AG20443 (cell line): ENCODE results near the gene BCL2L13.
A peak's percentile ranks its signal among the peaks of the same experiment; 100 is the strongest.

Experiments used
- DNase-seq: peaks from one replicate; pipeline ENCODE4 v3.0.0; 2012; ENCODE audit warnings: low spot score, mixed read lengths

The BCL2L13 gene

GRCh38 chr22:17726928-17727897, 88.7 kb downstream of the BCL2L13 start:
- DNase-seq = no peak

DNA sequence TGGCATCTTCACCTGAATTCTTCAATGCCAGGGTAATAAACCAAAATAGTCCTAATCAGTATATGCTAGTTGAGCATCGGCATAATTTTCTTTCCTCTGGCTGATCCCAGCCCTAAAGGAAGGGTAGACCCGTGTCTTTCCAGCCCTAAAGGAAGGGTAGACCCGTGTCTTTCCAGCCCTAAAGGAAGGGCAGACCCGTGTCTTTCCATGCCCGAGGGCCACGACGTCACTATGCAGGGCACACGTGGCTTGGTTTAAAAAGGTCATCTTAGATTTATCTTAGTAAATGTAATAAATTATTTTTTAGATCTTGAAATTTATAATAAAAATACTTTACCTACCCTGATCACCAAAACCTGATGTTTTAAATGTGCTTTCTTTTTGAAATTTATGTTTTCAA, 90.2 kb downstream of the BCL2L13 start:
- DNase-seq = no peak

- no peak for DNase-seq
Observed at GRCh38 chr22:17729561-17729960, 91.0 kb downstream of the BCL2L13 start.

- no peak for DNase-seq
Observed at GRCh38 chr22:17732251-17732854, 93.8 kb downstream of the BCL2L13 start.

DNA sequence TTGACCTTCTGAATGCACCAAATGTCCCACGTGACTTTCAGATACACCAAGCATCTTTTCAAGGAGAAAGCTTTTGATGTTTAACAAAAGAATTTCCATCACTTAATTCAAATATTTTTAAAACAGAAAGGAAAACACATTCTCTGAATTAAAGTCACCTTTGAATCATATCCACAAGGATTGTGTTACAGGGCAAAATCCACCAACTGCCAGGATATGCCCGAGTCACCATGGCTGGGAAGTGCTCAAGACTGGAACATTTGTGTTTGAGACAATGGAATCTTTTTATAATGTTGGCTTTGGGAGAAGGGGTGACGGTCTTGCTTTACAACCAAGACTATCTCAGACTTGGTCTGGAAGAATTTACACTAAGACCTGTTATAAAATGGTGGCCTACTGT, 94.9 kb downstream of the BCL2L13 start:
- DNase-seq = peak; percentile 38

DNA sequence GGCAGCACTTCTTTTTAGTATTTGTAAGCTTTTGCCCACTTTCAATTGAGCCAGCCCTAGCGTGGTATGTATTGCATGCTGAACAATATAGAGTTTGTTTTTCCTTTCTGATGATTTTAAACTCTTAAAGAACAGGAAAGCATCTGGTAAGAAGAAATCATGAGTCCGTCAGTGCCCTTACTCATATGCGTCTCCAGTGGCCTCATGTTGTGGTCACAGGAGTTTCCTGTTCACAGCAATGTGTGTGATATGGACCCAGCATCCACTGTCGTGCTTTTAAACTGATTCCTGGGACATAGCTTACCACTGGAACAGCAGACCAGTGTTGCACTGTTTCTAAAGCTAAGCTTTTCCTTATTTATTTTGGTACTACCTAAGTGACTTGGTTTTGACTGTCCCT, 95.6 kb downstream of the BCL2L13 start:
- peak; percentile 66 for DNase-seq

DNA sequence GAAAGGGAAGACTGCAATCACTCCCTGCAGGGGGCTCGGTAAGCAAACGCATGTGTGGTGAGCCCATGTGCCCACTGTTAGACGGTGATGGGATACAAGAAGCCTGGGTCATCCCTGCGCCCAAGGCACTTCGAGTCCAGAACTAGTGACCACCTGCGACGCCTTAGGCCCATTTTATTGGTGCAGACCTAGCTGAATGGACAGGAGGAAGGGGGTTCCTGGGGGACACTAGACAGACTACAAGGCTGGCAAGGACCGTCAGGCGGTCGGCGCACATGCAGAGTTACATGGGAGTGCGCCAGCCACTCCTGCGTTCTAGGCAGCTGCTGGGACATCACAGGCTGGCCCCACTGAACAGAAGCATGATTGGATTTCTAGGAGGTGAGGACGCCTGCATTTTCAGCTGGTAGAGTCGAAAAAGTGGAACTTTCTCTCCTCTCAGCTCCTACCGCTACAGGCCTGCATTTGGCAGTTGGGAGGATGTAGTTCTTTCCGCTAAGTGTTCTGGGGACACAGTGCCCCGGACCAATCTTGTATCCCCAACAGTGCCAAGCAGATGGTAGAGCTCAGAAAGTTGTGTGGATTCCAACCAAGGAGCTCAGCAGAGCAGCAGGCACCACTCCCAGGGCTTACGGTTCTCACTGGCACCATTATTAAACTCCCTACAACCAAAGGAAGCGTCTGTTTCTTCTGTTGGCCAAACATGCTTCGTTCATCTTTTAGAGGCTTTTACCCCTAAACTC, 100.0 kb downstream of the BCL2L13 start:
- no peak for DNase-seq

- no peak for DNase-seq
Observed at GRCh38 chr22:17739196-17739975, 100.8 kb downstream of the BCL2L13 start.

DNA sequence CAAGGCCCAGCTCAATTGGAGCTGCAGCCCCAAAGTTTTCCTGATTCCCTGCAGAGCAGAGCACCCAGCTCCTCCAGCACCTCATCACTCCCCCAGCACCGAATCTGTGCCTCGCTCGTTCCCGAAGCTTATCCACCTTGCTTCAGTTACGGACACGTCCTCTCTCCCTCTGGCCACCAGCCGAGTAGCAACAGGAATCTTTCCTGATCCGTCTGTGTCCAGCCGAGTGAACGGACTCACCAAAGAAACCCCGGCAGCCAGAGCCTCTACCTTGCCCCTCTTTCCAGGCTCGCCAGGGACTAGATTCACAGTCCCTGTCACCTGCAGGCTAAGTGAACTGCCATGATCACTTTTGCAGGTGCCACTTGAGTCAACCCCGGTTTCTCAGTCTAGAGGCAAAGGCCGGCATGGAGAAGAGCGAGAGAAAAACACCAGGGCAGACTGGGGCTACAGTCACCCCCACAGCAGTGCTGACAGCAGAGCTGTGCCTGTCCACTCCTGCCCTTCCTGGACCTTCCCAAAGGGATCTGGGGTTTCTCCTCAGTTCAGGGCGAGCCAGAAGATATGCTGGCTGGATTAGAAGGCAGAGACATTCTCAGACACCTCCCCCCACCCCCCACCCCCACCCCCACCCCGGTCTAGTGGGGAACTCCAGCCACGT, 103.4 kb downstream of the BCL2L13 start:
- no peak for DNase-seq

DNA sequence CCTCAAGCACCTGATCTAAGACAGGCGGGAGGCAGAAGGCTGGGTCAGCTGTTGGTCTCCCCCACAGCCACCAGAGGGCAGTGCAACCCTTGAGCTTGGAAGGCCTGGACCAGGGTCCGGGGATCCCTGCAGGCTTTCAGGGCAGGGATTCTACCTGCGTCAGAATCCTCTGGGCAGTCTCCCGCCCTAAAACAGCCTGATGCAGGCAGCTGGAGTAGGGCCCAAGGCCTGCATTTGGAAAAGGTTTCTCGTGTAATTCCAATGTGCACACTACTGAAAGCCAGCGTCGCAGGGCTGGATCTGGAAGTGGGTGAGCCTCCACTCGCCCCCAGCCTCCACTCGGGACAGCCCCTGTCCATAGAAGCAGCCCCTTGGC, 104.0 kb downstream of the BCL2L13 start:
- DNase-seq = peak; percentile 89

GRCh38 chr22:17743661-17744411, 105.3 kb downstream of the BCL2L13 start:
- no peak for DNase-seq

GRCh38 chr22:17744430-17744829, 105.9 kb downstream of the BCL2L13 start:
- no peak for DNase-seq

DNA sequence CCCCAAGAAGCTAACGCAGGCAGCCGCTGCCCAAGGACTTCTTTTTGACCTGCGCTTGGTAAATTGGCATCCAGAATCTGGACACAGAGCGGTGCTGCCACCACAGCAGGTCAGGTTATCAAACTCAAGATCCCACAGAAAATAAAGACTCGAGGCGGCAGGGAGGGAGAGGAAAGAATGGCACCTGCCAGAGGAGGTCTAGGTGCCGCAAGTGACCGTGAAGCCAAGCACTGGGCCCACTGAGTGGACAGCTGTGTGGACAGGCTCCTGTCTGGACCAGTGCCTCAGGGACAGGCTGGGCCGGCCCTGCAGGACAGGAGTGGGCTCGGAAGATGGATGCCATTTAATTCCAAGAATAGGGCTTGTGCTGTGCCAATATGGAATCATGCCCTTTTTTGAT, 108.4 kb downstream of the BCL2L13 start:
- DNase-seq = no peak

- no peak for DNase-seq
Observed at GRCh38 chr22:17748555-17749353, 110.2 kb downstream of the BCL2L13 start.

DNA sequence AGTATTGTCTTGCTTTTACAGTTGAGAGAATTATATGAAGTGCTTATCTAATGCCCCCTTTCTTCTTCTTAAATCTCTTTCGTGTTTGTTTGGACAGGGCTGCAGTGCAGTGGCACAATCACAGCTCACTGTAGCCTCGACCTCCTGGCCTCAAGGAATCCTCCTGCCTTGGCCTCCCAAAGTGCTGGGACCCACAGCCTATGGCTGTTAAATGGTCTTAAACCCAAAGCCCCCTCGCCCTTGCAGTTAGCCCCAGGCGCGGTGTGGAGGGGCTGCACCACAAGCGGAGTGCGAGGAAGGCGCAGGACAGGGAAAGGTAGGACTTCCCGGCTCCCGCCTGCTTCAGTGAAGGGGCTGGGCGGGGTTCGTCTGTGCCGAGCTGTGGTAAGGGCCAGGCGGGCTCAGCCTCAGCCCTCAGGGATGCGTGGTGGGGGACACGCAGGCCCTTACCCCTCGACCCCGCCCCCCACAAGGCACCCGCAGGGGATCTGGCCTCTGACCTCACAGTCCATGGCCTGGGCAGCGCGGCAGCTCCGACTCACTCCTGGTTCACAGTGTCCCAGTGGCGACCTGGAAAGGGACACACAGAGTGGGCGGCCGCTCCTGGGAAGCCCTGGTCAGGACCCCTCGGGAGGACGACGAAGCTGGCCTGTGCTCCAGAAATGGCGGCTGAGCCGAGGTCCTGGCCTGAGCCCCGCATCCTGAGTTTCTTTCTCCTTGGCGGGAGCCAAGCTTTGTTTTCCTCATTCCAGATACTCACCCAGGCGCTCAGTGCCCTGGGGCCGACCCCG, 111.2 kb downstream of the BCL2L13 start:
- no peak for DNase-seq

DNA sequence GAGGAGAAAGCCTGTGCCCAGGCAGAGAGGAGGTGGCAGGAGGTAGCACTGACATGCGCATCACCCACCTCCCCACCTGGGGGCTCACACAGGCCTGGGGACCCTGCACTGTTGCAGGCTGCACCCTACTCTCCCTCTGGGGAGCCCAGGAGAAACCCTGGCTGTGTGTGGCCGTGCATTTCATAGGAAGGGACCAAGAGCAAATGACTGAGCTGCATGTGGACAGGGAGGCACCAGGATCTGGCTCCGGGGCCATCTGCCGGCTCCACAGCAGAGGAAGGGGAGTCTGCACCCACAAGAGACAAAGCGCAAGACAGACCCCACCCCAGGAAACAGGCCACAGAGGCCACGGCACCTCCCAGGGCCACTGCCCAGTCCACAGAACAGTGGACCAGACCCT, 113.0 kb downstream of the BCL2L13 start:
- DNase-seq = no peak

GRCh38 chr22:17753401-17753989, 114.9 kb downstream of the BCL2L13 start:
- peak; percentile 47 for DNase-seq

GRCh38 chr22:17754233-17754925, 115.8 kb downstream of the BCL2L13 start:
- no peak for DNase-seq
